GM19193 (cell line): Measurements from ENCODE around the gene RAPGEF6.

Experiments used
- POLR2A ChIP-seq: IDR thresholded peaks from 4 replicates; pipeline ENCODE4 v1.6.1; 2011; ENCODE audit not compliant: insufficient read depth, insufficient read length; ENCODE audit errors: extremely low read depth

Gene RAPGEF6

GRCh38 chr5:131634996-131635683, at the start of gene RAPGEF6:
Gene RAPGEF6 (minus strand): TSS chr5:131635229. CDS start chr5:131635030, 199 bp downstream.
- TF ChIP-seq POLR2A: peak; percentile 86

- no peak for TF ChIP-seq POLR2A
These were observed 49.6 kb upstream of the RAPGEF6 start for GRCh38 chr5:131684595-131684994.

GRCh38 chr5:131684051-131684450, 49.0 kb upstream of the RAPGEF6 start:
- no peak for TF ChIP-seq POLR2A

GRCh38 chr5:131682826-131683225, 47.8 kb upstream of the RAPGEF6 start:
- TF ChIP-seq POLR2A: no peak

- no peak for TF ChIP-seq POLR2A
These were observed 47.1 kb upstream of the RAPGEF6 start for GRCh38 chr5:131682175-131682574.

GRCh38 chr5:131679911-131680310, 44.9 kb upstream of the RAPGEF6 start:
- no peak for TF ChIP-seq POLR2A

- no peak for TF ChIP-seq POLR2A
These were observed 42.1 kb upstream of the RAPGEF6 start for GRCh38 chr5:131677115-131677514.

GRCh38 chr5:131672776-131673175, 37.7 kb upstream of the RAPGEF6 start:
- TF ChIP-seq POLR2A: no peak

GRCh38 chr5:131671994-131672655, 37.1 kb upstream of the RAPGEF6 start:
- no peak for TF ChIP-seq POLR2A

- no peak for TF ChIP-seq POLR2A
These were observed 36.4 kb upstream of the RAPGEF6 start for GRCh38 chr5:131671409-131671808.

GRCh38 chr5:131664929-131665328, 29.9 kb upstream of the RAPGEF6 start:
- TF ChIP-seq POLR2A: no peak

GRCh38 chr5:131661933-131662332, 26.9 kb upstream of the RAPGEF6 start:
- TF ChIP-seq POLR2A: no peak

GRCh38 chr5:131659841-131660240, 24.8 kb upstream of the RAPGEF6 start:
- no peak for TF ChIP-seq POLR2A

GRCh38 chr5:131659290-131659689, 24.3 kb upstream of the RAPGEF6 start:
- no peak for TF ChIP-seq POLR2A

GRCh38 chr5:131654776-131655175, 19.7 kb upstream of the RAPGEF6 start:
- TF ChIP-seq POLR2A: no peak

GRCh38 chr5:131654309-131654708, 19.3 kb upstream of the RAPGEF6 start:
- no peak for TF ChIP-seq POLR2A
